DOHH2 (cell line): Measurements from ENCODE around the gene NPFF.

ENCODE experiments used
- H3F3A ChIP-seq: fragments of 200-600 bp; sonication (generic), shearing (Covaris generic); 2 replicates; pipeline ENCODE4 v1.6.0; 2016; ENCODE audit warnings: antibody characterized with exemption, mild to moderate bottlenecking; ENCODE audit not compliant: control insufficient read depth, insufficient read depth
- H3K27ac ChIP-seq: fragments of 200-600 bp; sonication (generic); 2 replicates; pipeline ENCODE4 v1.5.1; 2014; ENCODE audit warnings: low read depth, mild to moderate bottlenecking, low read length, moderate library complexity
- H3K27me3 ChIP-seq: fragments of 200-600 bp; sonication (generic); 2 replicates; pipeline ENCODE4 v1.6.1; 2014; ENCODE audit warnings: mild to moderate bottlenecking, low read length, mixed read lengths; ENCODE audit not compliant: control insufficient read depth
- H3K36me3 ChIP-seq: fragments of 200-600 bp; sonication (generic); 2 replicates; pipeline ENCODE4 v1.6.1; 2014; ENCODE audit warnings: mild to moderate bottlenecking, low read length, moderate library complexity, mixed read lengths; ENCODE audit not compliant: control insufficient read depth
- H3K4me1 ChIP-seq: fragments of 200-600 bp; sonication (generic); 2 replicates; pipeline ENCODE4 v1.6.1; 2014; ENCODE audit warnings: mild to moderate bottlenecking, low read length, mixed read lengths; ENCODE audit not compliant: control insufficient read depth
- H3K4me2 ChIP-seq: fragments of 200-600 bp; sonication (generic); 2 replicates; pipeline ENCODE4 v1.6.0; 2014; ENCODE audit warnings: mild to moderate bottlenecking, low read length, moderate library complexity
- H3K4me3 ChIP-seq: fragments of 200-600 bp; sonication (generic); 2 replicates; pipeline ENCODE4 v1.5.1; 2014; ENCODE audit warnings: mild to moderate bottlenecking, low read length, mixed read lengths
- H3K79me2 ChIP-seq: fragments of 200-600 bp; sonication (generic); 2 replicates; pipeline ENCODE4 v1.6.1; 2014; ENCODE audit warnings: mild to moderate bottlenecking, low read length, mixed read lengths; ENCODE audit not compliant: control insufficient read depth
- H3K9me2 ChIP-seq: fragments of 200-600 bp; sonication (generic); replicated peaks from 2 replicates; pipeline ENCODE4 v1.6.1; 2014; ENCODE audit warnings: mild to moderate bottlenecking, low read length, mixed read lengths; ENCODE audit not compliant: control insufficient read depth
- H3K9me3 ChIP-seq: fragments of 200-600 bp; sonication (generic); 2 replicates; pipeline ENCODE4 v1.6.1; 2014; ENCODE audit warnings: antibody characterized with exemption, low read length, mixed read lengths; ENCODE audit not compliant: control insufficient read depth, insufficient read depth
- H4K20me1 ChIP-seq: fragments of 200-600 bp; sonication (generic); 2 replicates; pipeline ENCODE4 v1.6.0; 2014; ENCODE audit warnings: low read depth, mild to moderate bottlenecking, antibody characterized with exemption, low read length, moderate library complexity; ENCODE audit not compliant: control insufficient read depth, insufficient read depth
- EZH2phosphoT487 ChIP-seq: fragments of 200-600 bp; sonication (generic); IDR thresholded peaks from 2 replicates; pipeline ENCODE4 v1.6.1; 2017; ENCODE audit warnings: borderline replicate concordance, mild to moderate bottlenecking, antibody characterized with exemption, low read length, moderate library complexity, mixed read lengths
- TF ChIP-seq, protein P1 (sequence below): fragments of 200-600 bp; sonication (generic); IDR thresholded peaks from one replicate; pipeline ENCODE4 v1.5.1; 2014; ENCODE audit warnings: antibody characterized with exemption, mild to moderate bottlenecking, low read depth, low read length; ENCODE audit not compliant: poor library complexity, severe bottlenecking

The NPFF gene

GRCh38 chr12:53472056-53472582, 35.2 kb downstream of the NPFF start:
- H3K4me2 ChIP-seq, result no peak overlapping the region
- H3K27me3 ChIP-seq, result no peaks in the 10 kb centered on the region
- peaks cover 99% of the 10 kb centered on the region for H3K36me3 ChIP-seq
- no peaks in the 10 kb centered on the region for H3K9me3 ChIP-seq
- H3F3A ChIP-seq, result peaks cover 56% of the 10 kb centered on the region
- H3K4me1 ChIP-seq, result no peaks in the 10 kb centered on the region
- no peak overlapping the region for H3K27ac ChIP-seq
- 0 out of 2 replicates have a peak, but pooled peaks cover 8% of the 10 kb centered on the region for H4K20me1 ChIP-seq
- TF ChIP-seq, protein P1, sequence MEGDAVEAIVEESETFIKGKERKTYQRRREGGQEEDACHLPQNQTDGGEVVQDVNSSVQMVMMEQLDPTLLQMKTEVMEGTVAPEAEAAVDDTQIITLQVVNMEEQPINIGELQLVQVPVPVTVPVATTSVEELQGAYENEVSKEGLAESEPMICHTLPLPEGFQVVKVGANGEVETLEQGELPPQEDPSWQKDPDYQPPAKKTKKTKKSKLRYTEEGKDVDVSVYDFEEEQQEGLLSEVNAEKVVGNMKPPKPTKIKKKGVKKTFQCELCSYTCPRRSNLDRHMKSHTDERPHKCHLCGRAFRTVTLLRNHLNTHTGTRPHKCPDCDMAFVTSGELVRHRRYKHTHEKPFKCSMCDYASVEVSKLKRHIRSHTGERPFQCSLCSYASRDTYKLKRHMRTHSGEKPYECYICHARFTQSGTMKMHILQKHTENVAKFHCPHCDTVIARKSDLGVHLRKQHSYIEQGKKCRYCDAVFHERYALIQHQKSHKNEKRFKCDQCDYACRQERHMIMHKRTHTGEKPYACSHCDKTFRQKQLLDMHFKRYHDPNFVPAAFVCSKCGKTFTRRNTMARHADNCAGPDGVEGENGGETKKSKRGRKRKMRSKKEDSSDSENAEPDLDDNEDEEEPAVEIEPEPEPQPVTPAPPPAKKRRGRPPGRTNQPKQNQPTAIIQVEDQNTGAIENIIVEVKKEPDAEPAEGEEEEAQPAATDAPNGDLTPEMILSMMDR, result no peak
- no peak for TF ChIP-seq EZH2phosphoT487
- no peaks in the 10 kb centered on the region for H3K9me2 ChIP-seq
- H3K79me2 ChIP-seq, result peaks cover 81% of the 10 kb centered on the region
- H3K4me3 ChIP-seq, result no peak overlapping the region

DNA sequence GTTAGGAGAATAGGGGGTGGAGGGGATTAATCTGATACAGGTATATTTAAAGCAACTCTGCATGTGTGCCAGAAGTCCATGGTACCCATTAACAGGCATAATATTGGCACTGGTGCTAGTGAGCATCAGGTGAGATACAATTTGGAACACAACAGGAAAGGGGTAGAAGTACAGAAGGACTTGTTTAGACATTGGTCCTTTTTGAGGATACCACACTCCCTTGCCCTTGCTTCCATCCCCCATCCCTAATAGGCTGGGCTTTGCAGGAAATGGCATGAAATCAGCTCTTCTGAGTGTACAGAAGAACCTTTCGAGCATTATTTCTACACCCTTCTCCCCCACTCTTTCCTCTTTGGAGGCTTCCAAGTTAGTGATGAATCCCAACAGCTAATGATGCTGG, 39.0 kb downstream of the NPFF start:
- 0 out of 2 replicates have a peak, but pooled peaks cover 3% of the 10 kb centered on the region for H4K20me1 ChIP-seq

GRCh38 chr12:53467880-53468279, 39.4 kb downstream of the NPFF start:
- Histone ChIP-seq H3K27ac (no peak overlapping the region), H3K36me3 (peaks cover 98% of the 10 kb centered on the region), H3K4me1 (no peaks in the 10 kb centered on the region), H3F3A (peaks cover 23% of the 10 kb centered on the region; the same call in 1 of the 2 replicates), H3K4me3 (no peak overlapping the region), H3K4me2 (no peak overlapping the region), H4K20me1 (0 out of 2 replicates have a peak, but pooled peaks cover 3% of the 10 kb centered on the region), H3K9me2 (no peaks in the 10 kb centered on the region), H3K27me3 (no peaks in the 10 kb centered on the region), H3K9me3 (no peaks in the 10 kb centered on the region), H3K79me2 (peaks cover 82% of the 10 kb centered on the region)
- TF ChIP-seq, protein P1, result no peak
- TF ChIP-seq EZH2phosphoT487, result no peak

More for the DNA sequence above, 39.0 kb downstream of the NPFF start:
- Histone ChIP-seq H3K9me3 (no peaks in the 10 kb centered on the region), H3K27me3 (no peaks in the 10 kb centered on the region), H3K36me3 (peaks cover 98% of the 10 kb centered on the region), H3K9me2 (no peaks in the 10 kb centered on the region), H3K4me3 (no peak overlapping the region), H3K4me2 (no peak overlapping the region), H3F3A (peaks cover 25% of the 10 kb centered on the region), H3K27ac (no peak overlapping the region), H3K4me1 (no peaks in the 10 kb centered on the region), H3K79me2 (peaks cover 80% of the 10 kb centered on the region)
- no peak for TF ChIP-seq EZH2phosphoT487
- TF ChIP-seq, protein P1, result no peak
